SU-DHL-6 (cell line): ENCODE data around the gene CEP43.

Experiments used
- H2AFZ ChIP-seq: fragments of 200-600 bp; sonication (generic); 2 replicates; pipeline ENCODE4 v1.6.1; 2014; ENCODE audit warnings: low read depth, mild to moderate bottlenecking, moderate library complexity, mixed read lengths, antibody characterized with exemption, low read length; ENCODE audit not compliant: severe bottlenecking
- H3F3A ChIP-seq: fragments of 200-600 bp; shearing (Covaris generic); 2 replicates; pipeline ENCODE4 v1.6.0; 2016; ENCODE audit warnings: antibody characterized with exemption, mild to moderate bottlenecking; ENCODE audit not compliant: insufficient read depth
- H3K27ac ChIP-seq: fragments of 200-600 bp; sonication (generic); 2 replicates; pipeline ENCODE4 v1.5.1; 2016; ENCODE audit warnings: low read depth, mild to moderate bottlenecking, low read length, moderate library complexity, mixed read lengths
- H3K27me3 ChIP-seq: fragments of 200-600 bp; sonication (generic), shearing (Covaris generic); 2 replicates; pipeline ENCODE4 v1.6.0; 2014; ENCODE audit warnings: mild to moderate bottlenecking, low read length
- H3K36me3 ChIP-seq: fragments of 200-600 bp; sonication (generic); 2 replicates; pipeline ENCODE4 v1.6.1; 2014; ENCODE audit warnings: mild to moderate bottlenecking, low read length, mixed read lengths
- H3K4me2 ChIP-seq: fragments of 300-600, 200-600 bp; shearing (Covaris generic), sonication (generic); 2 replicates; pipeline ENCODE4 v1.6.0; 2014; ENCODE audit warnings: low read length, low read depth, mild to moderate bottlenecking; ENCODE audit not compliant: poor library complexity, severe bottlenecking
- H3K4me3 ChIP-seq: fragments of 200-600 bp; sonication (generic); 2 replicates; pipeline ENCODE4 v1.5.1; 2014; ENCODE audit warnings: antibody characterized with exemption, low read length, mild to moderate bottlenecking, mixed read lengths; ENCODE audit not compliant: insufficient read depth, poor library complexity, severe bottlenecking
- H3K79me2 ChIP-seq: fragments of 200-600 bp; sonication (generic); 2 replicates; pipeline ENCODE4 v1.6.1; 2014; ENCODE audit warnings: mild to moderate bottlenecking, low read length, moderate library complexity; ENCODE audit not compliant: insufficient read depth
- H3K9ac ChIP-seq: fragments of 200-600 bp; sonication (generic); 2 replicates; pipeline ENCODE4 v1.7.0; 2014; ENCODE audit warnings: mild to moderate bottlenecking, low read length
- H3K9me2 ChIP-seq: fragments of 200-600 bp; sonication (generic); replicated peaks from 2 replicates; pipeline ENCODE4 v1.6.1; 2014; ENCODE audit warnings: low read length; ENCODE audit not compliant: insufficient read depth
- H3K9me3 ChIP-seq: fragments of 200-600 bp; sonication (generic); 2 replicates; pipeline ENCODE4 v1.6.1; 2014; ENCODE audit warnings: low read length, mixed read lengths; ENCODE audit not compliant: insufficient read depth
- H4K20me1 ChIP-seq: fragments of 200-600 bp; sonication (generic); 2 replicates; pipeline ENCODE4 v1.6.1; 2014; ENCODE audit warnings: low read depth, mild to moderate bottlenecking, antibody characterized with exemption, low read length, moderate library complexity, mixed read lengths
- EZH2phosphoT487 ChIP-seq: fragments of 200-600 bp; sonication (generic), shearing (Covaris generic); conservative IDR thresholded peaks from 2 replicates; pipeline ENCODE4 v1.6.1; 2018; ENCODE audit warnings: mild to moderate bottlenecking, antibody characterized with exemption, low read length, moderate library complexity, mixed read lengths
- TF ChIP-seq, protein P1 (sequence below): fragments of 200-600 bp; sonication (generic); IDR thresholded peaks from one replicate; pipeline ENCODE4 v1.5.1; 2017; ENCODE audit warnings: antibody characterized with exemption, mild to moderate bottlenecking, low read length, moderate library complexity; ENCODE audit not compliant: insufficient read depth, poor library complexity, severe bottlenecking

The CEP43 gene

DNA sequence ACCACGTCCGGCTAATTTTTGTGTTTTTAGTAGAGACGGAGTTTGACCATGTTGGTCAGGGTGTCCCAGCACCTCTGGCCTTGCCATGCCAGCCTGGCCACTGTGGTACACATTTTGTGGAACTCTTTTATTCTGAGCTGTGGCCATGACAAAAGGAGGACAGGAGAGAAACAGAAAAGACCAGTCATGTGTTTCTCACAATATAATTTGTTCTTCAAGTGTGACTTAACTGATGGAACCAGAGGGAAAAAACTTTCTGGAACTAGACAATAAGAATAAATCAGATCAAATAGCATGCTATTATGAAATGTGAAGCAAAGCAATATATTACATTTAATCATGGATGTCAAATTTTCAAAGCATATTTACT, 38.6 kb upstream of the CEP43 start:
- TF ChIP-seq, protein P1, sequence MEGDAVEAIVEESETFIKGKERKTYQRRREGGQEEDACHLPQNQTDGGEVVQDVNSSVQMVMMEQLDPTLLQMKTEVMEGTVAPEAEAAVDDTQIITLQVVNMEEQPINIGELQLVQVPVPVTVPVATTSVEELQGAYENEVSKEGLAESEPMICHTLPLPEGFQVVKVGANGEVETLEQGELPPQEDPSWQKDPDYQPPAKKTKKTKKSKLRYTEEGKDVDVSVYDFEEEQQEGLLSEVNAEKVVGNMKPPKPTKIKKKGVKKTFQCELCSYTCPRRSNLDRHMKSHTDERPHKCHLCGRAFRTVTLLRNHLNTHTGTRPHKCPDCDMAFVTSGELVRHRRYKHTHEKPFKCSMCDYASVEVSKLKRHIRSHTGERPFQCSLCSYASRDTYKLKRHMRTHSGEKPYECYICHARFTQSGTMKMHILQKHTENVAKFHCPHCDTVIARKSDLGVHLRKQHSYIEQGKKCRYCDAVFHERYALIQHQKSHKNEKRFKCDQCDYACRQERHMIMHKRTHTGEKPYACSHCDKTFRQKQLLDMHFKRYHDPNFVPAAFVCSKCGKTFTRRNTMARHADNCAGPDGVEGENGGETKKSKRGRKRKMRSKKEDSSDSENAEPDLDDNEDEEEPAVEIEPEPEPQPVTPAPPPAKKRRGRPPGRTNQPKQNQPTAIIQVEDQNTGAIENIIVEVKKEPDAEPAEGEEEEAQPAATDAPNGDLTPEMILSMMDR = no peak
- no peak for TF ChIP-seq EZH2phosphoT487
- Histone ChIP-seq H3K36me3 (no peaks in the 10 kb centered on the region), H3K9me3 (no peaks in the 10 kb centered on the region), H3F3A (peaks cover 36% of the 10 kb centered on the region), H3K79me2 (no peaks in the 10 kb centered on the region), H3K9ac (no peak overlapping the region), H3K27me3 (no peaks in the 10 kb centered on the region), H3K9me2 (no peaks in the 10 kb centered on the region), H2AFZ (no peak overlapping the region), H3K4me2 (no peak overlapping the region), H3K4me3 (no peak overlapping the region), H4K20me1 (no peaks in the 10 kb centered on the region), H3K27ac (peak overlapping the region; percentile 21; the same call in 1 of the 2 replicates)

DNA sequence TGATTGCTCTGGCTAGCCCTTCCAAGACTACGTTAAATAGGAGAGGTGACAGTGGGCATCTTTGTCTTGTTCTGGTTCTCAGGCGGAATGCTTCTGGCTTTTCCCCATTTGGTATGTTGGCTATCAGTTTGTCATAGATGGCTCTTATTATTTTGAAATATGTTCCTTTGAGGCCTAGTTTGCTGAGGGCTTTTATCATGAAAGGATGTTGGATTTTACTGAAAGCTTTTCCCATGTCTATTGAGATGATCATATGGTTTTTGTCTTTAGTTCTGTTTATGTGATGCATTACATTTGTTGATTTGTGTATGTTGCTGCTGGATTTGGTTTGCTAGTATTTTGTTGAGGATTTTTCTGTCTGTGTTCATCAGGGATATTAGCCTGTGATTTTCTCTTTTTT, 32.9 kb upstream of the CEP43 start:
- no peaks in the 10 kb centered on the region for H3F3A ChIP-seq
- no peak overlapping the region for H3K9ac ChIP-seq
- H3K36me3 ChIP-seq = no peaks in the 10 kb centered on the region
- H3K9me2 ChIP-seq = no peaks in the 10 kb centered on the region
- no peaks in the 10 kb centered on the region for H4K20me1 ChIP-seq
- H3K4me2 ChIP-seq = no peak overlapping the region
- H3K9me3 ChIP-seq = no peaks in the 10 kb centered on the region
- H3K4me3 ChIP-seq = no peak overlapping the region
- no peaks in the 10 kb centered on the region for H3K27me3 ChIP-seq
- no peaks in the 10 kb centered on the region for H3K79me2 ChIP-seq
- TF ChIP-seq, protein P1 = no peak
- TF ChIP-seq EZH2phosphoT487 = no peak
- H3K27ac ChIP-seq = no peak overlapping the region
- no peak overlapping the region for H2AFZ ChIP-seq

GRCh38 chr6:166969390-166970002, 29.7 kb upstream of the CEP43 start:
- H3K9ac ChIP-seq = no peak overlapping the region
- no peak overlapping the region for H3K27ac ChIP-seq
- no peaks in the 10 kb centered on the region for H3K9me3 ChIP-seq
- no peaks in the 10 kb centered on the region for H3F3A ChIP-seq
- H3K9me2 ChIP-seq = no peaks in the 10 kb centered on the region
- H3K36me3 ChIP-seq = no peaks in the 10 kb centered on the region
- no peaks in the 10 kb centered on the region for H3K79me2 ChIP-seq
- H4K20me1 ChIP-seq = no peaks in the 10 kb centered on the region
- H3K27me3 ChIP-seq = no peaks in the 10 kb centered on the region
- TF ChIP-seq EZH2phosphoT487 = no peak
- TF ChIP-seq, protein P1 = no peak
- H3K4me2 ChIP-seq = no peak overlapping the region
- H3K4me3 ChIP-seq = no peak overlapping the region
- H2AFZ ChIP-seq = no peak overlapping the region
